Measurements from ENCODE around the gene KHK.

DNA sequence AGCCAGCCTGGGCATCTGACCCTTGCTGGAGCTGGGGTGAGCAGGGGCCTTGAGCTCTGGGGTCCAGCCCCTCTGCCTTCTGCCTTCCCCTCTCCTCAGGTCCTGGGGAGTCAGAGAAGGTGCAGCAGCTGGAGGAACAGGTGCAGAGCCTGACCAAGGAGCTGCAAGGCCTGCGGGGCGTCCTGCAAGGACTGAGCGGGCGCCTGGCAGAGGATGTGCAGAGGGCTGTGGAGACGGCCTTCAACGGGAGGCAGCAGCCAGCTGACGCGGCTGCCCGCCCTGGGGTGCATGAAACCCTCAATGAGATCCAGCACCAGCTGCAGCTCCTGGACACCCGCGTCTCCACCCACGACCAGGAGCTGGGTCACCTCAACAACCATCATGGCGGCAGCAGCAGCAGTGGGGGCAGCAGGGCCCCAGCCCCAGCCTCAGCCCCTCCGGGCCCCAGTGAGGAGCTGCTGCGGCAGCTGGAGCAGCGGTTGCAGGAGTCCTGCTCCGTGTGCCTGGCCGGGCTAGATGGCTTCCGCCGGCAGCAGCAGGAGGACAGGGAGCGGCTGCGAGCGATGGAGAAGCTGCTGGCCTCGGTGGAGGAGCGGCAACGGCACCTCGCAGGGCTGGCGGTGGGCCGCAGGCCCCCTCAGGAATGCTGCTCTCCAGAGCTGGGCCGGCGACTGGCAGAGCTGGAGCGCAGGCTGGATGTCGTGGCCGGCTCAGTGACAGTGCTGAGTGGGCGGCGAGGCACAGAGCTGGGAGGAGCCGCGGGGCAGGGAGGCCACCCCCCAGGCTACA is 4.4 kb upstream of the KHK start:
- TF ChIP-seq, protein P1, sequence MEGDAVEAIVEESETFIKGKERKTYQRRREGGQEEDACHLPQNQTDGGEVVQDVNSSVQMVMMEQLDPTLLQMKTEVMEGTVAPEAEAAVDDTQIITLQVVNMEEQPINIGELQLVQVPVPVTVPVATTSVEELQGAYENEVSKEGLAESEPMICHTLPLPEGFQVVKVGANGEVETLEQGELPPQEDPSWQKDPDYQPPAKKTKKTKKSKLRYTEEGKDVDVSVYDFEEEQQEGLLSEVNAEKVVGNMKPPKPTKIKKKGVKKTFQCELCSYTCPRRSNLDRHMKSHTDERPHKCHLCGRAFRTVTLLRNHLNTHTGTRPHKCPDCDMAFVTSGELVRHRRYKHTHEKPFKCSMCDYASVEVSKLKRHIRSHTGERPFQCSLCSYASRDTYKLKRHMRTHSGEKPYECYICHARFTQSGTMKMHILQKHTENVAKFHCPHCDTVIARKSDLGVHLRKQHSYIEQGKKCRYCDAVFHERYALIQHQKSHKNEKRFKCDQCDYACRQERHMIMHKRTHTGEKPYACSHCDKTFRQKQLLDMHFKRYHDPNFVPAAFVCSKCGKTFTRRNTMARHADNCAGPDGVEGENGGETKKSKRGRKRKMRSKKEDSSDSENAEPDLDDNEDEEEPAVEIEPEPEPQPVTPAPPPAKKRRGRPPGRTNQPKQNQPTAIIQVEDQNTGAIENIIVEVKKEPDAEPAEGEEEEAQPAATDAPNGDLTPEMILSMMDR (IDR thresholded peaks at IDR 0.05; ENCODE audit: control extremely low read depth in 1 of 3, insufficient read depth in 1 of 3, low read depth in 1 of 3, low read length in 3 of 3) = no peak
- no peak for TF ChIP-seq POLR2A (IDR thresholded peaks at IDR 0.05; ENCODE audit: control extremely low read depth in 1 of 2, low read depth in 2 of 2, low read length in 2 of 2)
- no peak for TF ChIP-seq HDAC6 (IDR thresholded peaks at IDR 0.05; ENCODE audit: low read depth, low read length)
